CD4-positive, alpha-beta T cell treated with Interleukin-4 for 1 hour (primary cell): Measurements from ENCODE around the gene NCKAP5.

Experiments used
- DNase-seq, 2 donors: peaks; one replicate each; pipeline ENCODE4 v3.0.0-alpha.2; 2020 to 2022

Gene NCKAP5

GRCh38 chr2:133053541-133053940 lies 514.7 kb downstream of the NCKAP5 start:
- no peak for DNase-seq

GRCh38 chr2:133045787-133046186 lies 522.5 kb downstream of the NCKAP5 start:
- no peak for DNase-seq

GRCh38 chr2:133044556-133044955 lies 523.7 kb downstream of the NCKAP5 start:
- no peak for DNase-seq

- DNase-seq, result no peak
Observed at GRCh38 chr2:133040170-133040569, 528.1 kb downstream of the NCKAP5 start.

- no peak for DNase-seq
Observed at GRCh38 chr2:133039531-133039930, 528.7 kb downstream of the NCKAP5 start.

- no peak for DNase-seq
Observed at GRCh38 chr2:133026536-133027177, 541.6 kb downstream of the NCKAP5 start.

GRCh38 chr2:133025004-133025403 lies 543.3 kb downstream of the NCKAP5 start:
- DNase-seq, result no peak

- DNase-seq, result no peak
Observed at GRCh38 chr2:133012847-133013734, 555.2 kb downstream of the NCKAP5 start.

- DNase-seq, result no peak
Observed at GRCh38 chr2:133004623-133005022, 563.6 kb downstream of the NCKAP5 start.

- DNase-seq, result no peak
Observed at GRCh38 chr2:132999421-132999820, 568.8 kb downstream of the NCKAP5 start.

GRCh38 chr2:132998221-132998620 lies 570.0 kb downstream of the NCKAP5 start:
- DNase-seq, result no peak

- no peak for DNase-seq
Observed at GRCh38 chr2:132991471-132992045, 576.7 kb downstream of the NCKAP5 start.

GRCh38 chr2:132984731-132985130 lies 583.5 kb downstream of the NCKAP5 start:
- DNase-seq, result no peak

GRCh38 chr2:132980304-132980703 lies 588.0 kb downstream of the NCKAP5 start:
- DNase-seq, result no peak

- no peak for DNase-seq
Observed at GRCh38 chr2:132979339-132980093, 588.7 kb downstream of the NCKAP5 start.

GRCh38 chr2:132978840-132979239 lies 589.4 kb downstream of the NCKAP5 start:
- DNase-seq, result no peak

- no peak for DNase-seq
Observed at GRCh38 chr2:132977812-132978529, 590.3 kb downstream of the NCKAP5 start.

GRCh38 chr2:132975193-132976105 lies 592.8 kb downstream of the NCKAP5 start:
- no peak for DNase-seq

- no peak for DNase-seq
Observed at GRCh38 chr2:132974467-132975095, 593.7 kb downstream of the NCKAP5 start.

GRCh38 chr2:132971310-132972061 lies 596.8 kb downstream of the NCKAP5 start:
- no peak for DNase-seq
